Pancreas (tissue), 10 donors: ENCODE measurements around the gene SYCE1L. TPM values are rescaled to one million over a fixed set of nuclear protein-coding genes. Genes with fewer than 3 reads are reported as not detected.

Experiments used
- ATAC-seq, 4 donors: fragments of 200-7000 bp; cut with Tn5 transposase; one replicate each; pipeline versions ENCODE4 v1.8.0 to v1.9.1; 2020; ENCODE audit warnings: mild to moderate bottlenecking in 4 of 4, moderate library complexity in 4 of 4
- DNase-seq, 6 donors: peaks; one replicate each; pipeline ENCODE4 v3.0.0-alpha.2; 2020
- FAIRE-seq: peaks from 2 replicates; lab custom pipeline; 2012; peaks lifted over from hg19 to GRCh38; lab: Jason Lieb, UNC
- H3K27ac ChIP-seq, 4 donors: fragments of 200-600 bp; sonication (generic); 1 replicate in 3 of 4; 2 replicates in 1 of 4; pipeline versions ENCODE4 v1.5.0 to v1.8.0; 2020
- H3K27me3 ChIP-seq, 4 donors: fragments of 200-600 bp; one replicate each; pipeline ENCODE4 v1.8.0; 2021
- H3K36me3 ChIP-seq, 3 donors: fragments of 200-600 bp; sonication (generic) in 1 of 3; one replicate each; pipeline versions ENCODE4 v1.5.0 to v1.8.0; 2020 to 2021
- H3K4me1 ChIP-seq, 3 donors: fragments of 200-600 bp; one replicate each; pipeline ENCODE4 v1.8.0; 2021
- H3K4me3 ChIP-seq, 4 donors: fragments of 200-600 bp; sonication (generic) in 2 of 4; one replicate each; pipeline versions ENCODE4 v1.5.0 to v1.8.0; 2020 to 2021
- H3K9me3 ChIP-seq, 4 donors: fragments of 200-600 bp; one replicate each; pipeline ENCODE4 v1.8.0; 2021
- CTCF ChIP-seq, 4 donors: fragments of 200-600 bp; sonication (generic) in 3 of 4; IDR thresholded peaks; one replicate each; pipeline versions ENCODE4 v1.5.0 to v1.8.0; 2021; ENCODE audit warnings: antibody characterized with exemption in 4 of 4
- WGBS, 2 donors: extraction: QIAGEN DNeasy Blood & Tissue Kit; methylation state at CpG; one replicate each; pipeline ENCODE4 v1.1.7; 2013; 5-methylcytosine and 5-hydroxymethylcytosine counted together
- intact Hi-C, 3 donors: fragments of 100-400 bp; cut with DNase I; formaldehyde crosslinking; loops; one replicate each; pipeline versions ENCODE4 v1.11.1 to v1.14.2; 2022
- polyA plus RNA-seq, 2 donors: library from polyadenylated mRNA; stranded (reverse); fragments of 200-250 nt; gene quantifications; one replicate each; pipeline ENCODE4 v1.2.3, GENCODE V29; 2013
- total RNA-seq, 6 donors: library from RNA; stranded (reverse); fragmentation: NEBNext Ultra II Directional in 4 of 6; extraction: Animal tissue kit (Norgen Biotek cat#: 25700) in 4 of 6; gene quantifications; one replicate each; pipeline versions ENCODE4 v1.2.1 to v1.2.4, GENCODE V29; 2021 to 2023
- donor health status: healthy with polysubstance abuse.
- donor health status: DM: no; HTN: no; CAD: no; lungs with moderate emphysema.
- donor health status: DM: no; HTN: no; CAD: no.
- donor health status: control.
- donor health status: control.
- donor health status: Bipolar disorder and iron deficiency.
- donor health status: DM: yes; HTN: yes; CAD: no.
- donor health status: DM: no; HTN: no; CAD: no.
- donor health status: DM: no; HTN: no; CAD: no.
- donor health status: DM: yes; HTN: yes; CAD: no.

Gene SYCE1L
- total and polyA plus RNA-seq, 8 donors: 0.52 to 8.2 (median 3.2) TPM

GRCh38 chr16:77219437-77219836 lies 20.2 kb downstream of the SYCE1L start:
- ATAC-seq: no peak

GRCh38 chr16:77220427-77220826 lies 21.2 kb downstream of the SYCE1L start:
- ATAC-seq: no peak
- H3K9me3 ChIP-seq: no peaks in the 10 kb centered on the region
- H3K36me3 ChIP-seq: no peaks in the 10 kb centered on the region
- H3K4me3 ChIP-seq: no peak overlapping the region
- no peaks in the 10 kb centered on the region for H3K4me1 ChIP-seq
- no peak overlapping the region for H3K27ac ChIP-seq
- no peak for FAIRE-seq
- H3K27me3 ChIP-seq: no peaks in the 10 kb centered on the region
- TF ChIP-seq CTCF (IDR thresholded peaks at IDR 0.05): no peak
- no peak for DNase-seq
- intact Hi-C loops: no loop called here
- WGBS, 2 donors: 48 to 58% methylated on average over 3 of the region's 3 CpGs

More at GRCh38 chr16:77219437-77219836, 20.2 kb downstream of the SYCE1L start:
- no peaks in the 10 kb centered on the region for H3K27me3 ChIP-seq
- H3K4me3 ChIP-seq: no peak overlapping the region
- intact Hi-C loops: no loop called here
- no peak for DNase-seq
- 89 to 91% methylated on average over 3 of the region's 3 CpGs for WGBS, 2 donors
- no peak for TF ChIP-seq CTCF (IDR thresholded peaks at IDR 0.05)
- no peaks in the 10 kb centered on the region for H3K4me1 ChIP-seq
- no peaks in the 10 kb centered on the region for H3K9me3 ChIP-seq
- FAIRE-seq: no peak
- H3K36me3 ChIP-seq: no peaks in the 10 kb centered on the region
- H3K27ac ChIP-seq: no peak overlapping the region

GRCh38 chr16:77221482-77221881 lies 22.3 kb downstream of the SYCE1L start:
- 85 to 89% methylated on average over 4 of the region's 4 CpGs for WGBS, 2 donors
- intact Hi-C loops: no loop called here
- no peaks in the 10 kb centered on the region for H3K36me3 ChIP-seq
- no peak overlapping the region for H3K4me3 ChIP-seq
- DNase-seq (no peak), ATAC-seq (no peak), FAIRE-seq (no peak)
- no peaks in the 10 kb centered on the region for H3K9me3 ChIP-seq
- TF ChIP-seq CTCF (IDR thresholded peaks at IDR 0.05): no peak
- peaks cover 0 to 4% (median 2%) of the 10 kb centered on the region in 4 donors for H3K27me3 ChIP-seq
- H3K27ac ChIP-seq: no peak overlapping the region
- H3K4me1 ChIP-seq: no peaks in the 10 kb centered on the region

- Histone ChIP-seq H3K4me3 (no peak overlapping the region), H3K27me3 (peaks cover 0 to 6% (median 2%) of the 10 kb centered on the region in 4 donors), H3K4me1 (no peaks in the 10 kb centered on the region), H3K36me3 (no peaks in the 10 kb centered on the region), H3K9me3 (no peaks in the 10 kb centered on the region), H3K27ac (no peak overlapping the region)
- ATAC-seq: no peak
- intact Hi-C loops: no loop called here
- TF ChIP-seq CTCF (IDR thresholded peaks at IDR 0.05): no peak
- WGBS, 2 donors: 65 to 66% methylated on average over 10 of the region's 10 CpGs
- FAIRE-seq: no peak
- no peak for DNase-seq
These were observed 24.0 kb downstream of the SYCE1L start for GRCh38 chr16:77223184-77223583.

GRCh38 chr16:77225182-77225581 lies 26.0 kb downstream of the SYCE1L start:
- 76 to 82% methylated on average over 3 of the region's 3 CpGs for WGBS, 2 donors
- Histone ChIP-seq H3K9me3 (no peaks in the 10 kb centered on the region), H3K27me3 (peaks cover 0 to 6% (median 2%) of the 10 kb centered on the region in 4 donors), H3K4me1 (no peaks in the 10 kb centered on the region), H3K36me3 (no peaks in the 10 kb centered on the region), H3K4me3 (no peak overlapping the region), H3K27ac (no peak overlapping the region)
- no peak for DNase-seq
- no peak for TF ChIP-seq CTCF (IDR thresholded peaks at IDR 0.05)
- intact Hi-C loops: no loop called here
- ATAC-seq: no peak
- FAIRE-seq: no peak
